Body of pancreas (tissue), 4 donors: ENCODE results near the gene TOM1L1. TPM values are rescaled to one million over a fixed set of nuclear protein-coding genes. Genes with fewer than 3 reads are reported as not detected.
A peak's percentile ranks its signal among the peaks of the same experiment; 100 is the strongest.

Source experiments
- ATAC-seq: fragments of 150-250 bp; one replicate; pipeline ENCODE4 v1.9.1; 2016
- DNase-seq, 4 donors: peaks; one replicate each; pipeline ENCODE4 v3.0.0-alpha.2; 2019
- H3K27ac ChIP-seq, 4 donors: fragments of 200-600 bp; sonication (generic); 1 replicate in 3 of 4; 2 replicates in 1 of 4; pipeline versions ENCODE4 v1.5.1 to v1.6.1; 2016 to 2019; ENCODE audit warnings: mild to moderate bottlenecking in 1 of 4, mixed read lengths in 1 of 4, moderate library complexity in 1 of 4
- H3K27me3 ChIP-seq, 2 donors: fragments of 200-600 bp; sonication (generic); one replicate each; pipeline ENCODE4 v1.6.0; 2016; ENCODE audit warnings: mild to moderate bottlenecking in 1 of 2
- H3K36me3 ChIP-seq, 2 donors: fragments of 200-600 bp; sonication (generic); replicated peaks in 1 of 2; 2 replicates each; pipeline ENCODE4 v1.5.1; 2016; ENCODE audit warnings: low read depth in 2 of 2; ENCODE audit not compliant: insufficient read depth in 1 of 2
- H3K4me1 ChIP-seq: fragments of 200-600 bp; sonication (generic); one replicate; pipeline ENCODE4 v1.6.0; 2016
- H3K4me3 ChIP-seq, 2 donors: fragments of 200-600 bp; sonication (generic); 1 replicate in 1 of 2; 2 replicates in 1 of 2; pipeline ENCODE4 v1.5.1; 2016 to 2019
- H3K9me3 ChIP-seq, 3 donors: fragments of 200-600 bp; sonication (generic); 1 replicate in 2 of 3; 2 replicates in 1 of 3; pipeline ENCODE4 v1.5.1; 2016
- CTCF ChIP-seq, 7 experiments: fragments of 450-650 bp in 4 of 7; fragments of 200-600 bp in 3 of 7; sonication (generic) in 3 of 7; IDR thresholded peaks; one replicate each; pipeline ENCODE4 v1.5.1; 2016 to 2019; ENCODE audit warnings: antibody characterized with exemption in 7 of 7
- POLR2A ChIP-seq, 3 donors: fragments of 450-650 bp; IDR thresholded peaks; one replicate each; pipeline ENCODE4 v1.6.1; 2016; ENCODE audit warnings: antibody characterized with exemption in 3 of 3, mild to moderate bottlenecking in 2 of 3
- WGBS, 2 donors: methylation state at CpG; one replicate each; pipeline ENCODE4 v1.1.5; 2017; 5-methylcytosine and 5-hydroxymethylcytosine counted together
- intact Hi-C: fragments of 100-400 bp; cut with DNase I; formaldehyde crosslinking; loops from one replicate; pipeline ENCODE4 v1.15.1; 2023
- total RNA-seq, 2 donors: library from RNA; depleted of rRNA; stranded (reverse); fragments of >200 nt; gene quantifications; one replicate each; pipeline ENCODE4 v1.1.0, GENCODE V29; 2016

TOM1L1 gene
- total RNA-seq, 2 donors from 2014 or later = 41.5 to 50.8 TPM

DNA sequence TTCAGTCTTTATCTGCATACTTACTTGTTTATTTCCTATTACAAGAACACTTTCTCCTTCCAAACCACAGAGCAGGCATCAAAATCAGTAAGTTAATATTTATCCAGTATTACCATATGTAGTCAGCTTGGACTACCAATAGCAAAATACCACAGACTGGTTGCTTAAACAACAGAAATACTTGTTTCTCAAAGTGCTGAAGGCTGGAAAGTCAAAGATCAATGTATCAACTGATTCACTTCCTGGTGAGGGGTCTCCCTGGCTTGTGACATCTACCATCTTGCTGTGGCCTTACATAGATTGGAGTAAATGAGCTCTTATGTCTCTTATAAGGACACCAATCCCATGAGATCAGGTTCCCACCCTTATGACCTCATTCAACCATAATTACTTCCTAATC is 70.5 kb downstream of the TOM1L1 start:
- Histone ChIP-seq H3K36me3 (no peaks in the 10 kb centered on the region), H3K4me1 (peaks cover 43% of the 10 kb centered on the region), H3K27ac (peak overlapping the region in 2 of 4 donors; percentile 59 to 90), H3K4me3 (no peak overlapping the region), H3K9me3 (no peaks in the 10 kb centered on the region), H3K27me3 (no peaks in the 10 kb centered on the region)
- intact Hi-C loops = no loop called here
- TF ChIP-seq POLR2A (IDR thresholded peaks at IDR 0.05) (no peak), CTCF (IDR thresholded peaks at IDR 0.05) (no peak)
- ATAC-seq (no peak), DNase-seq (no peak)

DNA sequence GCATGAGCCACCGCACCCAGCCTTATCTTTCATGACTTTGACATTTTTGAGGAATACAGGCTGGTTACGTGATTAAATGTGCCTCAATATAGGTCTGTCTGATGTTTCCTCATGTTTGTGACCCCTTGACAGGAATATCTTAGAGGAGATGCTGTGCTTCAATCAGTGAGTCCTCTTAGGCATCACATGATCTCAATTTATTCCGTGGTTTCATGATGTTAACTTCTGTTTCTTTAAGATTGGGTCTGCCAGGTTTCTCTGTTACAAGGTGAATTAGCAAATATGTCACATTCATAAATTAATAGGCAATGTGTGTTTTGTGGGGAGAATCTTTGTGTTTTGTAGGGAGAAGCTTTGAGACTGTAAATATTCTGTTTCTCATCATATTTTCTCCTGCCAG is 71.2 kb downstream of the TOM1L1 start:
- Histone ChIP-seq H3K4me3 (no peak overlapping the region), H3K9me3 (no peaks in the 10 kb centered on the region), H3K27me3 (no peaks in the 10 kb centered on the region), H3K36me3 (no peaks in the 10 kb centered on the region), H3K27ac (no peak overlapping the region), H3K4me1 (peaks cover 35% of the 10 kb centered on the region)
- ATAC-seq = no peak
- intact Hi-C loops = no loop called here
- WGBS, 2 donors = 86 to 91% methylated on average over 3 of the region's 3 CpGs
- TF ChIP-seq POLR2A (IDR thresholded peaks at IDR 0.05) = no peak
- no peak for TF ChIP-seq CTCF (IDR thresholded peaks at IDR 0.05)
- DNase-seq = no peak

DNA sequence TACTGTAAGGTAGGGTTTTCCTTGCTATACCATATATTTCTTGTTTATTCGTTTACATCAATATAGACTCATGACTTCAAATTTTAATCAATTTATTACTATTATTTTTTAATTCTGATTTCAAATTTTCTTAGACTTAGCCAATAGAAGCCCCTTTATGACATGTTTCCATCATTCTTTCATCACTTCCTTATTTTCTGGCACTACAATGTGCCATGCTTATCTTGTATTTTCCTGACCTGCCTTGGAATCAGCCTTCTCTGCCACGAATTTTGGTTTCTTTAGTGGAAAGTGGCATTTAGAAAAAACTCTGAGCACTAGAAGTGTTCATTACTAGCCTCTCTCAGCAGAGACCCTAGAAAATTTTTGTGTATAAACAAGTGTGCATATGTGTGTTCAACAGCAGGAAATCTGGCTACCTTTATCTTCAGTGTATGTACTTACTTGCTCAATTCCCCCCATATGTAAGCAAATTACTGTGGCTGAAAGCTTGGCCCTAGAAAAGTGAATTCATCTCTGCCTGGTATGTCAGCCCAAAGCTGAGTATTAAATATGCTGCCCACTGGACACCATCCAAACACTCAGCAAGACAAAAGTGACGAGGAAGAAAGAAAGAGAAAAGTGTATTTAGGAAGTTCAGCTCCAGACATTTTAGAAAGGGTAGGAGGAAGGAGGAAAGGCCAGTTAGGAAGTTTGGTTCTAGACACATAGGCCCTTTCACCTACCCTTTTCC is 71.9 kb downstream of the TOM1L1 start:
- intact Hi-C loops = no loop called here
- 63% methylated on average over 3 of the region's 3 CpGs for WGBS, 2 donors
- H3K4me1 ChIP-seq = peaks cover 31% of the 10 kb centered on the region

DNA sequence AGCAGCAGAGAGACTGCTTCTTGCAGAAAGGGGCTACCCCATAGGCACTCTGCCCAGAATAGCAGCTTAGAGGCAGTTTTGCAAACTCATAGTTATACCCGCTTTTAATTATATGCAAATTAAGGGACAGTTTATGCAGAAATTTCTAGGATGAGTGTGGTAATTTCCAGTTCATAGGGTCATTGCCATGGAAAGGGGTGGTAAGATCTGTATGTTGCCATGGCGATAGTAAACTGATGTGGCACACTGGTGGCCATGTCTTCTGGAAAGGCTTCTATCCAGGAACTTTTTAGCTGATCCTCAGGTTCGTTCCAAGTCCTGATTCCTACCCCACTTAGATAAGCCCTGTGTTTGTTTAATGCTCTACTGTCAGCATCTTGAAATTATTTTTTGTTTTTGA is 74.1 kb downstream of the TOM1L1 start:
- ATAC-seq (no peak), DNase-seq (no peak)
- H3K9me3 ChIP-seq = no peaks in the 10 kb centered on the region
- no peak overlapping the region for H3K4me3 ChIP-seq
- no peak overlapping the region for H3K27ac ChIP-seq
- no peak for TF ChIP-seq POLR2A (IDR thresholded peaks at IDR 0.05)
- no peak for TF ChIP-seq CTCF (IDR thresholded peaks at IDR 0.05)
- intact Hi-C loops = no loop called here
- peaks cover 24% of the 10 kb centered on the region for H3K4me1 ChIP-seq
- no peaks in the 10 kb centered on the region for H3K27me3 ChIP-seq
- WGBS, 2 donors = 67 to 77% methylated on average over 3 of the region's 3 CpGs
- no peaks in the 10 kb centered on the region for H3K36me3 ChIP-seq

More for the DNA sequence above, 71.9 kb downstream of the TOM1L1 start:
- DNase-seq = no peak
- Histone ChIP-seq H3K9me3 (no peaks in the 10 kb centered on the region), H3K36me3 (no peaks in the 10 kb centered on the region), H3K27me3 (no peaks in the 10 kb centered on the region), H3K27ac (no peak overlapping the region), H3K4me3 (no peak overlapping the region)
- no peak for TF ChIP-seq POLR2A (IDR thresholded peaks at IDR 0.05)
- TF ChIP-seq CTCF (IDR thresholded peaks at IDR 0.05) = no peak
- ATAC-seq = no peak

- Histone ChIP-seq H3K4me1 (peaks cover 9% of the 10 kb centered on the region), H3K9me3 (no peaks in the 10 kb centered on the region), H3K27ac (no peak overlapping the region), H3K36me3 (no peaks in the 10 kb centered on the region), H3K4me3 (no peak overlapping the region), H3K27me3 (no peaks in the 10 kb centered on the region)
- ATAC-seq = no peak
- DNase-seq = no peak
- WGBS, 2 donors = 90% methylated on average over 3 of the region's 3 CpGs
- TF ChIP-seq CTCF (IDR thresholded peaks at IDR 0.05) = no peak
- TF ChIP-seq POLR2A (IDR thresholded peaks at IDR 0.05) = no peak
- intact Hi-C loops = no loop called here
These were observed 75.7 kb downstream of the TOM1L1 start for GRCh38 chr17:54976316-54976715.
